GM18499 (cell line): Measurements from ENCODE around the gene DCAF11.

ENCODE experiments used
- ATAC-seq: cut with Tn5 transposase; IDR thresholded peaks from one replicate; pipeline ENCODE4 v1.9.1; 2021; ENCODE audit warnings: moderate number of reproducible peaks; ENCODE audit not compliant: insufficient read depth, unreplicated experiment

The DCAF11 gene

GRCh38 chr14:24077086-24077485, 37.5 kb upstream of the DCAF11 start:
- ATAC-seq, result no peak

- ATAC-seq, result no peak
Measured at GRCh38 chr14:24078146-24078545, 36.4 kb upstream of the DCAF11 start.

- no peak for ATAC-seq
Measured at GRCh38 chr14:24079491-24080141, 35.0 kb upstream of the DCAF11 start.

GRCh38 chr14:24080142-24080530, 34.4 kb upstream of the DCAF11 start:
- no peak for ATAC-seq

- peak; percentile 64 for ATAC-seq
Measured at GRCh38 chr14:24080888-24081738, 33.5 kb upstream of the DCAF11 start.

GRCh38 chr14:24081739-24082211, 32.8 kb upstream of the DCAF11 start:
- ATAC-seq, result no peak

- no peak for ATAC-seq
Measured at GRCh38 chr14:24082411-24083080, 32.0 kb upstream of the DCAF11 start.

- no peak for ATAC-seq
Measured at GRCh38 chr14:24083462-24083861, 31.1 kb upstream of the DCAF11 start.

GRCh38 chr14:24084440-24084839, 30.1 kb upstream of the DCAF11 start:
- ATAC-seq, result no peak

- ATAC-seq, result no peak
Measured at GRCh38 chr14:24085215-24085614, 29.4 kb upstream of the DCAF11 start.

- ATAC-seq, result no peak
Measured at GRCh38 chr14:24086193-24086955, 28.2 kb upstream of the DCAF11 start.

GRCh38 chr14:24087004-24087403, 27.6 kb upstream of the DCAF11 start:
- ATAC-seq, result no peak

- ATAC-seq, result no peak
Measured at GRCh38 chr14:24088095-24088494, 26.5 kb upstream of the DCAF11 start.

- ATAC-seq, result no peak
Measured at GRCh38 chr14:24089890-24090289, 24.7 kb upstream of the DCAF11 start.

- no peak for ATAC-seq
Measured at GRCh38 chr14:24092110-24092504, 22.5 kb upstream of the DCAF11 start.

- no peak for ATAC-seq
Measured at GRCh38 chr14:24092505-24093206, 21.9 kb upstream of the DCAF11 start.

GRCh38 chr14:24093207-24093900, 21.2 kb upstream of the DCAF11 start:
- no peak for ATAC-seq

GRCh38 chr14:24093901-24094840, 20.4 kb upstream of the DCAF11 start, which contains the start of gene PCK2:
Gene PCK2 (plus strand): TSS chr14:24094311. CDS start chr14:24094406, 95 bp downstream.
- ATAC-seq, result no peak
